HCT116 (cell line): Measurements from ENCODE around the gene KAT5. TPM values are rescaled to one million over a fixed set of nuclear protein-coding genes. Genes with fewer than 3 reads are reported as not detected.

ENCODE experiments used
- ATAC-seq: fragments of 200-7000 bp; cut with Tn5 transposase; 2 replicates; pipeline ENCODE4 v1.9.1; 2020; ENCODE audit warnings: mild to moderate bottlenecking, moderate library complexity
- BruUV-seq: library from RNA; stranded (reverse); fragments of 400-500 nt; replicated peaks from 2 replicates; lab custom pipeline; 2021; lab: Mats Ljungman, UMichigan
- CTCF ChIA-PET: fragments of 300-600 bp; sonication (Branson Sonifier 250); formaldehyde crosslinking; loops from one replicate; lab custom pipeline; 2021; ENCODE audit warnings: antibody characterized with exemption; lab: Charles Lee
- POLR2A ChIA-PET: fragments of 300-600, 350-600 bp; sonication (Branson Sonifier 250); formaldehyde crosslinking; loops from one replicate; lab custom pipeline; 2021; ENCODE audit warnings: antibody characterized with exemption; lab: Charles Lee
- RAD21 ChIA-PET, 2 experiments: fragments of 300-600 bp; sonication (Branson Sonifier 250); formaldehyde crosslinking; loops; one replicate each; lab custom pipeline; 2023; ENCODE audit warnings: low total read pairs in 2 of 2; ENCODE audit not compliant: uncharacterized antibody in 2 of 2, unreplicated experiment in 2 of 2, low non-redundant PET in 1 of 2; lab: Charles Lee
- DNase-seq: peaks from one replicate; pipeline ENCODE4 v3.0.0-alpha.2; 2010; ENCODE audit warnings: low read depth, low spot score
- H2AFZ ChIP-seq: fragments of 200-600 bp; shearing (Covaris generic), sonication (generic); 2 replicates; pipeline ENCODE4 v1.6.1; 2017; ENCODE audit warnings: low read depth, mixed run types, mixed read lengths, antibody characterized with exemption, low read length; ENCODE audit not compliant: poor library complexity, severe bottlenecking
- H3K27ac ChIP-seq: 2 replicates; pipeline ENCODE4 v1.5.1; 2012; ENCODE audit warnings: low read depth, low read length
- H3K27me3 ChIP-seq: fragments of 200-600 bp; sonication (generic); 2 replicates; pipeline ENCODE4 v1.6.1; 2016; ENCODE audit warnings: mixed run types, low read length, mixed read lengths; ENCODE audit not compliant: insufficient read depth
- H3K36me3 ChIP-seq, 2 experiments: fragments of 200-500 bp in 1 of 2; fragments of 200-600 bp in 1 of 2; sonication (Bioruptor generic) in 1 of 2; sonication (generic) in 1 of 2; 2 replicates each; pipeline versions ENCODE4 v1.5.1 to v1.6.1; 2014 to 2016; ENCODE audit warnings: low read length in 2 of 2, inconsistent platforms in 1 of 2, mixed read lengths in 1 of 2, mixed run types in 1 of 2; ENCODE audit not compliant: insufficient read depth in 2 of 2, control insufficient read depth in 1 of 2
- H3K4me1 ChIP-seq, 2 experiments: fragments of 200-600 bp in 1 of 2; sonication (generic) in 1 of 2; 2 replicates each; pipeline versions ENCODE4 v1.5.1 to v1.6.1; 2012 to 2017; ENCODE audit warnings: low read length in 2 of 2, inconsistent platforms in 1 of 2, mild to moderate bottlenecking in 1 of 2, mixed read lengths in 1 of 2, mixed run types in 1 of 2, moderate library complexity in 1 of 2; ENCODE audit not compliant: insufficient read depth in 2 of 2, control insufficient read depth in 1 of 2
- H3K4me2 ChIP-seq: fragments of 200-600 bp; sonication (generic); 2 replicates; pipeline ENCODE4 v1.6.1; 2017; ENCODE audit warnings: mixed run types, low read length, mixed read lengths
- H3K4me3 ChIP-seq, 2 experiments: fragments of 200-600 bp in 1 of 2; sonication (generic) in 1 of 2; replicated peaks in 1 of 2; 2 replicates each; pipeline ENCODE4 v1.5.1; 2011 to 2016; ENCODE audit warnings: low read length in 2 of 2, control low read depth in 1 of 2, low read depth in 1 of 2, mild to moderate bottlenecking in 1 of 2, mixed read lengths in 1 of 2, mixed run types in 1 of 2
- H3K79me2 ChIP-seq: fragments of 200-600 bp; sonication (generic); 2 replicates; pipeline ENCODE4 v1.6.1; 2017; ENCODE audit warnings: mild to moderate bottlenecking, mixed run types, low read length, moderate library complexity, mixed read lengths; ENCODE audit not compliant: insufficient read depth
- H3K9ac ChIP-seq: fragments of 200-600 bp; sonication (generic); 2 replicates; pipeline ENCODE4 v1.6.1; 2016; ENCODE audit warnings: low read length, mixed read lengths
- H3K9me2 ChIP-seq: fragments of 200-600 bp; sonication (generic), shearing (Covaris generic); 2 replicates; pipeline ENCODE4 v1.6.1; 2017; ENCODE audit warnings: mixed run types, mild to moderate bottlenecking, moderate library complexity; ENCODE audit not compliant: insufficient read depth
- H3K9me3 ChIP-seq, 2 experiments: fragments of 200-500 bp in 1 of 2; fragments of 200-600 bp in 1 of 2; sonication (Bioruptor generic) in 1 of 2; sonication (generic) in 1 of 2; 2 replicates each; pipeline ENCODE4 v1.6.1; 2014 to 2017; ENCODE audit warnings: low read length in 2 of 2, mixed read lengths in 2 of 2, inconsistent platforms in 1 of 2, low read depth in 1 of 2, mild to moderate bottlenecking in 1 of 2, mixed run types in 1 of 2, moderate library complexity in 1 of 2; ENCODE audit not compliant: control insufficient read depth in 1 of 2, insufficient read depth in 1 of 2
- H4K20me1 ChIP-seq: fragments of 200-600 bp; sonication (generic), shearing (Covaris generic); 2 replicates; pipeline ENCODE4 v1.6.1; 2017; ENCODE audit warnings: mixed run types, mild to moderate bottlenecking, moderate library complexity; ENCODE audit not compliant: insufficient read depth
- CEBPB ChIP-seq: IDR thresholded peaks from 2 replicates; pipeline ENCODE4 v1.6.1; 2012; ENCODE audit warnings: low read depth
- EGR1 ChIP-seq: IDR thresholded peaks from 2 replicates; pipeline ENCODE4 v1.6.1; 2012; ENCODE audit warnings: low read depth
- FOSL1 ChIP-seq: IDR thresholded peaks from 2 replicates; pipeline ENCODE4 v1.6.1; 2012; ENCODE audit warnings: low read depth
- JUND ChIP-seq: IDR thresholded peaks from 2 replicates; pipeline ENCODE4 v1.6.1; 2012
- SIN3A ChIP-seq: IDR thresholded peaks from 2 replicates; pipeline ENCODE4 v1.6.1; 2012; ENCODE audit warnings: low read depth
- SP1 ChIP-seq: IDR thresholded peaks from 2 replicates; pipeline ENCODE4 v1.6.1; 2012; ENCODE audit warnings: low read depth
- YY1 ChIP-seq: IDR thresholded peaks from 2 replicates; pipeline ENCODE4 v1.6.1; 2011; ENCODE audit warnings: low read length, low read depth, moderate library complexity, mild to moderate bottlenecking; ENCODE audit not compliant: insufficient replicate concordance; ENCODE audit errors: extremely low read depth
- ZFX ChIP-seq: fragments of 450-650 bp; IDR thresholded peaks from 2 replicates; pipeline ENCODE4 v1.6.1; 2017
- ZNF274 ChIP-seq: fragments of 200-500 bp; sonication (Bioruptor generic); IDR thresholded peaks from 2 replicates; pipeline ENCODE4 v1.6.1; 2014; ENCODE audit warnings: mild to moderate bottlenecking, low read depth, low read length, inconsistent platforms
- intact Hi-C: fragments of 100-400 bp; cut with micrococcal nuclease; formaldehyde crosslinking; loops from 2 replicates; pipeline ENCODE4 v1.10.0; 2022
- total RNA-seq: library from RNA; stranded (reverse); gene quantifications from one replicate; pipeline ENCODE4 v1.2.1, GENCODE V29; 2021; ENCODE audit not compliant: unreplicated experiment
- TF ChIP-seq, protein P1 (sequence below), 3 experiments: fragments of 200-600 bp in 1 of 3; sonication (generic) in 1 of 3; IDR thresholded peaks in 2 of 3; conservative IDR thresholded peaks in 1 of 3; 2 replicates each; pipeline ENCODE4 v1.5.1; 2012 to 2017; ENCODE audit warnings: low read depth in 2 of 3, low read length in 2 of 3, antibody characterized with exemption in 1 of 3, borderline replicate concordance in 1 of 3, control low read depth in 1 of 3, mild to moderate bottlenecking in 1 of 3, mixed read lengths in 1 of 3, mixed run types in 1 of 3, moderate library complexity in 1 of 3; ENCODE audit not compliant: insufficient read depth in 1 of 3

The KAT5 gene
- total RNA-seq, 1 experiment from 2014 or later = 78.7 TPM

DNA sequence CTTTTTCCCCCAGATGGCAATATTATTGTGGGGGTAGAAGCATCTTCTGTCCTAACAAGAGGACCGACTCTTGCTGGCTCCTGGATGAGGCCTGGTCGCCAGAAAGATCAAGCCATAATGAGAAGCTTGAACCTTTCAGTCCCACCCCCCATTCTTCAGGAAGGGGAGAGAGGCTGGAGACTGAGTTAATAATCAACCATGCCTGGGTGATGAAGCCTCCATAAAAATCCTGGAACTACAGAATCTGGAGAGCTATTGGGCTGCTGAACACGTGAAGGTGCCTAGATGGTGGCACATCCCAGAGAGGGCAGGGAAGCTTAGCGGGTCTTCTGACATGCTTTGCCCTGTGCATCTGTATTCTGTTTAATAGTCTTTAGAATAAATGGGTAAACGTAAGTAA is 52.4 kb downstream of the KAT5 start:
- Histone ChIP-seq H3K36me3 (no peaks in the 10 kb centered on the region), H3K27me3 (no peaks in the 10 kb centered on the region), H3K4me1 (peaks cover 2 to 14% of the 10 kb centered on the region in 2 experiments; a peak in 2 of 4 replicates), H4K20me1 (no peaks in the 10 kb centered on the region), H3K9ac (no peak overlapping the region), H3K9me2 (no peaks in the 10 kb centered on the region), H2AFZ (no peak overlapping the region), H3K4me3 (no peak overlapping the region), H3K4me2 (no peak overlapping the region), H3K9me3 (no peaks in the 10 kb centered on the region; a peak in 1 of 4 replicates), H3K27ac (no peak overlapping the region), H3K79me2 (no peaks in the 10 kb centered on the region)
- ATAC-seq (no peak), DNase-seq (no peak)
- BruUV-seq = no TSS peak
- intact Hi-C loops = no loop called here
- CTCF ChIA-PET = interaction anchor here (0.7 kb wide), 1 partner anchor 15 kb away, joined by 3 read pairs; no protein-coding TSS in a partner anchor
- POLR2A ChIA-PET = no interaction called here
- RAD21 ChIA-PET = no interaction called here
- TF ChIP-seq FOSL1 = no peak
- TF ChIP-seq CEBPB = no peak
- no peak for TF ChIP-seq ZFX
- no peak for TF ChIP-seq SP1
- TF ChIP-seq ZNF274 = no peak
- TF ChIP-seq, protein P1, sequence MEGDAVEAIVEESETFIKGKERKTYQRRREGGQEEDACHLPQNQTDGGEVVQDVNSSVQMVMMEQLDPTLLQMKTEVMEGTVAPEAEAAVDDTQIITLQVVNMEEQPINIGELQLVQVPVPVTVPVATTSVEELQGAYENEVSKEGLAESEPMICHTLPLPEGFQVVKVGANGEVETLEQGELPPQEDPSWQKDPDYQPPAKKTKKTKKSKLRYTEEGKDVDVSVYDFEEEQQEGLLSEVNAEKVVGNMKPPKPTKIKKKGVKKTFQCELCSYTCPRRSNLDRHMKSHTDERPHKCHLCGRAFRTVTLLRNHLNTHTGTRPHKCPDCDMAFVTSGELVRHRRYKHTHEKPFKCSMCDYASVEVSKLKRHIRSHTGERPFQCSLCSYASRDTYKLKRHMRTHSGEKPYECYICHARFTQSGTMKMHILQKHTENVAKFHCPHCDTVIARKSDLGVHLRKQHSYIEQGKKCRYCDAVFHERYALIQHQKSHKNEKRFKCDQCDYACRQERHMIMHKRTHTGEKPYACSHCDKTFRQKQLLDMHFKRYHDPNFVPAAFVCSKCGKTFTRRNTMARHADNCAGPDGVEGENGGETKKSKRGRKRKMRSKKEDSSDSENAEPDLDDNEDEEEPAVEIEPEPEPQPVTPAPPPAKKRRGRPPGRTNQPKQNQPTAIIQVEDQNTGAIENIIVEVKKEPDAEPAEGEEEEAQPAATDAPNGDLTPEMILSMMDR (IDR thresholded peaks at IDR 0.05 in 2 of 3, conservative IDR thresholded peaks at IDR 0.05 in 1 of 3; ENCODE audit: borderline replicate concordance in 1 of 3, insufficient read depth in 1 of 3, low read depth in 2 of 3, low read length in 2 of 3) = no peak
- TF ChIP-seq JUND = no peak
- no peak for TF ChIP-seq EGR1
- TF ChIP-seq YY1 = no peak

GRCh38 chr11:65766535-65766934 is 54.5 kb downstream of the KAT5 start:
- H4K20me1 ChIP-seq = no peaks in the 10 kb centered on the region
- ChIA-PET CTCF (interaction anchor here (0.9 kb wide), 1 partner anchor 13 kb away, joined by 3 read pairs; no protein-coding TSS in a partner anchor), POLR2A (no interaction called here), RAD21 (no interaction called here)
- no peak overlapping the region for H3K9ac ChIP-seq
- peaks cover 2 to 14% of the 10 kb centered on the region in 2 experiments; a peak in 2 of 4 replicates for H3K4me1 ChIP-seq
- no peak overlapping the region for H3K4me3 ChIP-seq
- no peaks in the 10 kb centered on the region for H3K27me3 ChIP-seq
- H3K9me3 ChIP-seq = no peaks in the 10 kb centered on the region; a peak in 1 of 4 replicates
- ATAC-seq = no peak
- no peak overlapping the region for H3K27ac ChIP-seq
- H2AFZ ChIP-seq = no peak overlapping the region
- no peak for TF ChIP-seq SIN3A
- TF ChIP-seq SP1 = no peak
- BruUV-seq = no TSS peak
- no peaks in the 10 kb centered on the region for H3K9me2 ChIP-seq
- no peak for DNase-seq
- H3K79me2 ChIP-seq = no peaks in the 10 kb centered on the region
- H3K36me3 ChIP-seq = no peaks in the 10 kb centered on the region
- intact Hi-C loops = no loop called here
- no peak overlapping the region for H3K4me2 ChIP-seq
